ENCODE measurements around the gene SEC22A. TPM values are rescaled to one million over a fixed set of nuclear protein-coding genes. Genes with fewer than 3 reads are reported as not detected.

SEC22A gene
- total and polyA plus RNA-seq, 2 of the 8 experiments (the other 6 are each of a cell fraction or from before 2014, with no cell fraction given) = 10.6 to 17.1 TPM

GRCh38 chr3:123317716-123318115 lies 116.0 kb downstream of the SEC22A start (continued):
- TF ChIP-seq JUN (IDR thresholded peaks at IDR 0.05; ENCODE audit: low read depth, low read length) (no peak), RBBP5 (IDR thresholded peaks at IDR 0.05; ENCODE audit: borderline replicate concordance, low read depth, low read length) (no peak), SUZ12 (IDR thresholded peaks at IDR 0.05; ENCODE audit: low read length) (no peak), SIRT6 (IDR thresholded peaks at IDR 0.05; ENCODE audit: low read length) (no peak), RXRA (IDR thresholded peaks at IDR 0.05; ENCODE audit: insufficient read depth, low read depth, low read length) (no peak), KDM5A (IDR thresholded peaks at IDR 0.05; ENCODE audit: low read length) (no peak)
- TF ChIP-seq, protein P1, sequence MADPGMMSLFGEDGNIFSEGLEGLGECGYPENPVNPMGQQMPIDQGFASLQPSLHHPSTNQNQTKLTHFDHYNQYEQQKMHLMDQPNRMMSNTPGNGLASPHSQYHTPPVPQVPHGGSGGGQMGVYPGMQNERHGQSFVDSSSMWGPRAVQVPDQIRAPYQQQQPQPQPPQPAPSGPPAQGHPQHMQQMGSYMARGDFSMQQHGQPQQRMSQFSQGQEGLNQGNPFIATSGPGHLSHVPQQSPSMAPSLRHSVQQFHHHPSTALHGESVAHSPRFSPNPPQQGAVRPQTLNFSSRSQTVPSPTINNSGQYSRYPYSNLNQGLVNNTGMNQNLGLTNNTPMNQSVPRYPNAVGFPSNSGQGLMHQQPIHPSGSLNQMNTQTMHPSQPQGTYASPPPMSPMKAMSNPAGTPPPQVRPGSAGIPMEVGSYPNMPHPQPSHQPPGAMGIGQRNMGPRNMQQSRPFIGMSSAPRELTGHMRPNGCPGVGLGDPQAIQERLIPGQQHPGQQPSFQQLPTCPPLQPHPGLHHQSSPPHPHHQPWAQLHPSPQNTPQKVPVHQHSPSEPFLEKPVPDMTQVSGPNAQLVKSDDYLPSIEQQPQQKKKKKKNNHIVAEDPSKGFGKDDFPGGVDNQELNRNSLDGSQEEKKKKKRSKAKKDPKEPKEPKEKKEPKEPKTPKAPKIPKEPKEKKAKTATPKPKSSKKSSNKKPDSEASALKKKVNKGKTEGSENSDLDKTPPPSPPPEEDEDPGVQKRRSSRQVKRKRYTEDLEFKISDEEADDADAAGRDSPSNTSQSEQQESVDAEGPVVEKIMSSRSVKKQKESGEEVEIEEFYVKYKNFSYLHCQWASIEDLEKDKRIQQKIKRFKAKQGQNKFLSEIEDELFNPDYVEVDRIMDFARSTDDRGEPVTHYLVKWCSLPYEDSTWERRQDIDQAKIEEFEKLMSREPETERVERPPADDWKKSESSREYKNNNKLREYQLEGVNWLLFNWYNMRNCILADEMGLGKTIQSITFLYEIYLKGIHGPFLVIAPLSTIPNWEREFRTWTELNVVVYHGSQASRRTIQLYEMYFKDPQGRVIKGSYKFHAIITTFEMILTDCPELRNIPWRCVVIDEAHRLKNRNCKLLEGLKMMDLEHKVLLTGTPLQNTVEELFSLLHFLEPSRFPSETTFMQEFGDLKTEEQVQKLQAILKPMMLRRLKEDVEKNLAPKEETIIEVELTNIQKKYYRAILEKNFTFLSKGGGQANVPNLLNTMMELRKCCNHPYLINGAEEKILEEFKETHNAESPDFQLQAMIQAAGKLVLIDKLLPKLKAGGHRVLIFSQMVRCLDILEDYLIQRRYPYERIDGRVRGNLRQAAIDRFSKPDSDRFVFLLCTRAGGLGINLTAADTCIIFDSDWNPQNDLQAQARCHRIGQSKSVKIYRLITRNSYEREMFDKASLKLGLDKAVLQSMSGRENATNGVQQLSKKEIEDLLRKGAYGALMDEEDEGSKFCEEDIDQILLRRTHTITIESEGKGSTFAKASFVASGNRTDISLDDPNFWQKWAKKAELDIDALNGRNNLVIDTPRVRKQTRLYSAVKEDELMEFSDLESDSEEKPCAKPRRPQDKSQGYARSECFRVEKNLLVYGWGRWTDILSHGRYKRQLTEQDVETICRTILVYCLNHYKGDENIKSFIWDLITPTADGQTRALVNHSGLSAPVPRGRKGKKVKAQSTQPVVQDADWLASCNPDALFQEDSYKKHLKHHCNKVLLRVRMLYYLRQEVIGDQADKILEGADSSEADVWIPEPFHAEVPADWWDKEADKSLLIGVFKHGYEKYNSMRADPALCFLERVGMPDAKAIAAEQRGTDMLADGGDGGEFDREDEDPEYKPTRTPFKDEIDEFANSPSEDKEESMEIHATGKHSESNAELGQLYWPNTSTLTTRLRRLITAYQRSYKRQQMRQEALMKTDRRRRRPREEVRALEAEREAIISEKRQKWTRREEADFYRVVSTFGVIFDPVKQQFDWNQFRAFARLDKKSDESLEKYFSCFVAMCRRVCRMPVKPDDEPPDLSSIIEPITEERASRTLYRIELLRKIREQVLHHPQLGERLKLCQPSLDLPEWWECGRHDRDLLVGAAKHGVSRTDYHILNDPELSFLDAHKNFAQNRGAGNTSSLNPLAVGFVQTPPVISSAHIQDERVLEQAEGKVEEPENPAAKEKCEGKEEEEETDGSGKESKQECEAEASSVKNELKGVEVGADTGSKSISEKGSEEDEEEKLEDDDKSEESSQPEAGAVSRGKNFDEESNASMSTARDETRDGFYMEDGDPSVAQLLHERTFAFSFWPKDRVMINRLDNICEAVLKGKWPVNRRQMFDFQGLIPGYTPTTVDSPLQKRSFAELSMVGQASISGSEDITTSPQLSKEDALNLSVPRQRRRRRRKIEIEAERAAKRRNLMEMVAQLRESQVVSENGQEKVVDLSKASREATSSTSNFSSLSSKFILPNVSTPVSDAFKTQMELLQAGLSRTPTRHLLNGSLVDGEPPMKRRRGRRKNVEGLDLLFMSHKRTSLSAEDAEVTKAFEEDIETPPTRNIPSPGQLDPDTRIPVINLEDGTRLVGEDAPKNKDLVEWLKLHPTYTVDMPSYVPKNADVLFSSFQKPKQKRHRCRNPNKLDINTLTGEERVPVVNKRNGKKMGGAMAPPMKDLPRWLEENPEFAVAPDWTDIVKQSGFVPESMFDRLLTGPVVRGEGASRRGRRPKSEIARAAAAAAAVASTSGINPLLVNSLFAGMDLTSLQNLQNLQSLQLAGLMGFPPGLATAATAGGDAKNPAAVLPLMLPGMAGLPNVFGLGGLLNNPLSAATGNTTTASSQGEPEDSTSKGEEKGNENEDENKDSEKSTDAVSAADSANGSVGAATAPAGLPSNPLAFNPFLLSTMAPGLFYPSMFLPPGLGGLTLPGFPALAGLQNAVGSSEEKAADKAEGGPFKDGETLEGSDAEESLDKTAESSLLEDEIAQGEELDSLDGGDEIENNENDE (IDR thresholded peaks at IDR 0.05; ENCODE audit: insufficient replicate concordance, low read length) = no peak
